ENCODE data around the gene RAB17. TPM values are rescaled to one million over a fixed set of nuclear protein-coding genes. Genes with fewer than 3 reads are reported as not detected.

Gene RAB17
- total and polyA plus RNA-seq, 2 donors from 2014 or later = 59.1 to 151 TPM

DNA sequence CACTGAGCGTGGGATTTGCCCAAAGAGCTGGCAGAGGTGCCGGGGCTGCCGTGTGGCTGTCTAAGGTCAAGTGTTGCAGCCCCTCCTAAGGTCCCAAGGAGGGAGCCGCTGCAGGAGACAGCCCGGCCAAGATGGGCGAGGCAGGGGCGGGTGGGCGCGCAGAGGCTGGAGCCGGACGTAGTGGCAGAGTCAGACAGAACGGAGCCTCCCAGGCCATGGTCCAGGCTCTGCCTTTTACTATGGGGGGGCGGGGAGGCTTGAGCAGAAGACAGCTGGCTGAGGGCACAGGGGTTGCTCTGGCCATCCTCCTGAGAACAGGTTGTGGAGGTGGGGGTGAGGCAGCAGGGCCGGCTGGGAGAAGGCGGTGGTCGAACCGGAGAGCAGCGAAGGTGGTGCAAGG lies 51.6 kb downstream of the RAB17 start:
- FAIRE-seq (no peak), DNase-seq (no peak)
- Histone ChIP-seq H3K9me3 (ENCODE audit: control insufficient read depth in 2 of 3, insufficient read depth in 1 of 3, low read length in 3 of 3) (no peaks in the 10 kb centered on the region), H3K27me3 (ENCODE audit: control insufficient read depth, insufficient read depth, low read length) (no peaks in the 10 kb centered on the region), H3K4me3 (ENCODE audit: low read length in 3 of 3) (no peak overlapping the region), H3K27ac (ENCODE audit: low read depth in 2 of 2, low read length in 2 of 2) (no peak overlapping the region), H3K9ac (ENCODE audit: low read length in 3 of 3) (no peak overlapping the region), H3K4me1 (ENCODE audit: control insufficient read depth in 2 of 3, insufficient read depth in 2 of 3, low read depth in 1 of 3, low read length in 3 of 3) (no peaks in the 10 kb centered on the region), H3K36me3 (ENCODE audit: control insufficient read depth in 2 of 3, insufficient read depth in 3 of 3, low read length in 3 of 3) (no peaks in the 10 kb centered on the region)
- TF ChIP-seq, protein P1, sequence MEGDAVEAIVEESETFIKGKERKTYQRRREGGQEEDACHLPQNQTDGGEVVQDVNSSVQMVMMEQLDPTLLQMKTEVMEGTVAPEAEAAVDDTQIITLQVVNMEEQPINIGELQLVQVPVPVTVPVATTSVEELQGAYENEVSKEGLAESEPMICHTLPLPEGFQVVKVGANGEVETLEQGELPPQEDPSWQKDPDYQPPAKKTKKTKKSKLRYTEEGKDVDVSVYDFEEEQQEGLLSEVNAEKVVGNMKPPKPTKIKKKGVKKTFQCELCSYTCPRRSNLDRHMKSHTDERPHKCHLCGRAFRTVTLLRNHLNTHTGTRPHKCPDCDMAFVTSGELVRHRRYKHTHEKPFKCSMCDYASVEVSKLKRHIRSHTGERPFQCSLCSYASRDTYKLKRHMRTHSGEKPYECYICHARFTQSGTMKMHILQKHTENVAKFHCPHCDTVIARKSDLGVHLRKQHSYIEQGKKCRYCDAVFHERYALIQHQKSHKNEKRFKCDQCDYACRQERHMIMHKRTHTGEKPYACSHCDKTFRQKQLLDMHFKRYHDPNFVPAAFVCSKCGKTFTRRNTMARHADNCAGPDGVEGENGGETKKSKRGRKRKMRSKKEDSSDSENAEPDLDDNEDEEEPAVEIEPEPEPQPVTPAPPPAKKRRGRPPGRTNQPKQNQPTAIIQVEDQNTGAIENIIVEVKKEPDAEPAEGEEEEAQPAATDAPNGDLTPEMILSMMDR (IDR thresholded peaks at IDR 0.05; ENCODE audit: borderline replicate concordance, extremely low read depth, insufficient read depth) = no peak
- intact Hi-C loops (cut with DNase I) = no loop called here

DNA sequence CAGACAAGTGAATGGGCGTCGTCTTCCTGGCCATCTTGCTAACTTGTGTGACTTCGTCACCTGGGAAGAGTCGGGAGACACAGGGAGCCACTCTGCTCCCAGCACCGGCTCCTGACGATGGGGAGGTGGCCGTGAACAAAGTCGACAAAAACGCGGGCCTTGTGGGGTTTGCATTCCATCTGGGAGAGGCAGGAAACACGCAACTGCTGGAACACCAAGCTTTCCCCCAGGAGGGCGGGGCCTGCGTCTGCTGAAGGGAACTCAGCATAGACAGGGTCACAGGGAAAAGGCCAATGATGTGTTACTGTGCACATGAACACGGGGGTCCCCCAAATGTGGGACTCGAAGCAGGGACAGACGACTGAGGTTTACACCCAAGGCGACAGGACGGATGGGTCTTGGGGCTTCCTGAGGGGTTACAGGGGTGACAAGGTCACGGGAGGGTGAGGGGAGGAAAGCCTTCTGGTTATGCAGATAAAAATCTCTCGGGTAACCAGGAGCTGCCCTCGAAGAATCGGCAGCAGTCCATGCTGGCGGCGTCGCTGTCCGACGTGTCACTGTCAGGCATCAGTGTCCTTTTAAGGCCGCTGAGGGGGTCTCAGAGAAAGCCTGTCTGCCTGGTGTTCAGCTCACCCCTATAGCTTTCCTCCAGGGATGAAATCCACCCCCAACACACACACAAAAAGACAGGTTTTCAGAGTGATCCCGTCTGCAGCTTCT lies 52.4 kb downstream of the RAB17 start:
- no peak for DNase-seq
- Histone ChIP-seq H3K9me3 (ENCODE audit: control insufficient read depth in 2 of 3, insufficient read depth in 1 of 3, low read length in 3 of 3) (no peaks in the 10 kb centered on the region), H3K27ac (ENCODE audit: low read depth in 2 of 2, low read length in 2 of 2) (no peak overlapping the region), H3K4me3 (ENCODE audit: low read length in 3 of 3) (no peak overlapping the region), H3K36me3 (ENCODE audit: control insufficient read depth in 2 of 3, insufficient read depth in 3 of 3, low read length in 3 of 3) (no peaks in the 10 kb centered on the region), H3K27me3 (ENCODE audit: control insufficient read depth, insufficient read depth, low read length) (no peaks in the 10 kb centered on the region), H3K4me1 (ENCODE audit: control insufficient read depth in 2 of 3, insufficient read depth in 2 of 3, low read depth in 1 of 3, low read length in 3 of 3) (no peaks in the 10 kb centered on the region), H3K9ac (ENCODE audit: low read length in 3 of 3) (no peak overlapping the region)
- no peak for FAIRE-seq
- TF ChIP-seq, protein P1 (IDR thresholded peaks at IDR 0.05; ENCODE audit: borderline replicate concordance, extremely low read depth, insufficient read depth) = no peak
- intact Hi-C loops (cut with DNase I) = no loop called here

DNA sequence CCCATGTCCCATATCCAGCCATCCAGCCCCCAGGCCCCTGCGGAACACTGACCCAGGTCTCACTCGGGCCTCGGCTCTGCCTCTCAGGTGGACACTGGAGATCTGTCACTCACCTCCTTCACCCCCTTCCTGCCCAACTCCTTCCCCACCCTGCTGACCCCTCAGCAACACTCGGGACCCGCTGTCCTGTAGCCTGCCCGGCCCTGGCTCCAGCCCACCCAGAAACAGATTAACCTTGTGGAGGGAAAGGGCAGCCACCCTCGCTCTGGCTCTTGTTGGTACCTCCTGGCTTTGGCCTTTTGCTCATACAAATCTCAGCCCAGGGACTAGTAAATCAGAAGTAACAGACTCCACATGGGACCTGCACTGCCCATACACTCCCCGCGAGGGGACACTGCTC lies 53.9 kb downstream of the RAB17 start:
- no peak for FAIRE-seq
- TF ChIP-seq, protein P1 (IDR thresholded peaks at IDR 0.05; ENCODE audit: borderline replicate concordance, extremely low read depth, insufficient read depth) = no peak
- intact Hi-C loops (cut with DNase I) = no loop called here
- H3K36me3 ChIP-seq (ENCODE audit: control insufficient read depth in 2 of 3, insufficient read depth in 3 of 3, low read length in 3 of 3) = no peaks in the 10 kb centered on the region
- no peak overlapping the region for H3K4me3 ChIP-seq (ENCODE audit: low read length in 3 of 3)
- H3K27ac ChIP-seq (ENCODE audit: low read depth in 2 of 2, low read length in 2 of 2) = no peak overlapping the region
- H3K4me1 ChIP-seq (ENCODE audit: control insufficient read depth in 2 of 3, insufficient read depth in 2 of 3, low read depth in 1 of 3, low read length in 3 of 3) = no peaks in the 10 kb centered on the region
- H3K9me3 ChIP-seq (ENCODE audit: control insufficient read depth in 2 of 3, insufficient read depth in 1 of 3, low read length in 3 of 3) = no peaks in the 10 kb centered on the region
- H3K9ac ChIP-seq (ENCODE audit: low read length in 3 of 3) = no peak overlapping the region
- no peaks in the 10 kb centered on the region for H3K27me3 ChIP-seq (ENCODE audit: control insufficient read depth, insufficient read depth, low read length)
- no peak for DNase-seq

DNA sequence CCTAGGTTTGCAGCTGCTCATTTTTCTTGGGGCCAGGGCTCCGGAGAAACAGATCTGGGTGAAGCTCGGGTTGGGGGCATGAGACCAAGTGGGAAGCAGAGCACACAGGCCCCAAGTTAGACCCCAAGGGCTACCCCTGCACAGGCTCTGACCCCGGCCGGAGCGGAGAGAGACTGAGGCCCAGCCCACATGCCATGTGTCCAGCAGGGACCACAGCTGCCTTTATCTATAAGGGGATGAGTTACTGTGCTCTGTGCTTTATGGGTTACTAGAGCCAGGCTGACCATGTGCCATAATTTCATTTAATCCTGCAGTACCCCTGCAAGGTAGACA lies 54.5 kb downstream of the RAB17 start:
- Histone ChIP-seq H3K9me3 (ENCODE audit: control insufficient read depth in 2 of 3, insufficient read depth in 1 of 3, low read length in 3 of 3) (no peaks in the 10 kb centered on the region), H3K9ac (ENCODE audit: low read length in 3 of 3) (no peak overlapping the region), H3K27ac (ENCODE audit: low read depth in 2 of 2, low read length in 2 of 2) (no peak overlapping the region), H3K36me3 (ENCODE audit: control insufficient read depth in 2 of 3, insufficient read depth in 3 of 3, low read length in 3 of 3) (no peaks in the 10 kb centered on the region), H3K4me3 (ENCODE audit: low read length in 3 of 3) (no peak overlapping the region), H3K4me1 (ENCODE audit: control insufficient read depth in 2 of 3, insufficient read depth in 2 of 3, low read depth in 1 of 3, low read length in 3 of 3) (no peaks in the 10 kb centered on the region), H3K27me3 (ENCODE audit: control insufficient read depth, insufficient read depth, low read length) (no peaks in the 10 kb centered on the region)
- TF ChIP-seq, protein P1 (IDR thresholded peaks at IDR 0.05; ENCODE audit: borderline replicate concordance, extremely low read depth, insufficient read depth) = no peak
- intact Hi-C loops (cut with DNase I) = no loop called here
- FAIRE-seq (no peak), DNase-seq (no peak)

Data from kidney (tissue), 14 donors.